Hematopoietic multipotent progenitor cell (in vitro differentiated cells): ENCODE measurements around the gene TNFSF13B. TPM values are rescaled to one million over a fixed set of nuclear protein-coding genes. Genes with fewer than 3 reads are reported as not detected.
A peak's percentile ranks its signal among the peaks of the same experiment; 100 is the strongest.

ENCODE experiments used
- DNase-seq, 3 donors: peaks; one replicate each; pipeline ENCODE4 v3.0.0-alpha.2; 2011 to 2015; ENCODE audit warnings: low read depth in 2 of 3, low spot score in 2 of 3
- small RNA-seq: library from RNA; depleted of rRNA; stranded (forward); fragments of <200 nt; gene quantifications from one replicate; pipeline ENCODE3, GENCODE V24; 2012
- total RNA-seq: library from RNA; depleted of rRNA; stranded (reverse); fragments of >200 nt; gene quantifications from one replicate; pipeline ENCODE4 v1.2.3, GENCODE V29; 2012

TNFSF13B gene
- total RNA-seq, 1 donor: 27.5 TPM

DNA sequence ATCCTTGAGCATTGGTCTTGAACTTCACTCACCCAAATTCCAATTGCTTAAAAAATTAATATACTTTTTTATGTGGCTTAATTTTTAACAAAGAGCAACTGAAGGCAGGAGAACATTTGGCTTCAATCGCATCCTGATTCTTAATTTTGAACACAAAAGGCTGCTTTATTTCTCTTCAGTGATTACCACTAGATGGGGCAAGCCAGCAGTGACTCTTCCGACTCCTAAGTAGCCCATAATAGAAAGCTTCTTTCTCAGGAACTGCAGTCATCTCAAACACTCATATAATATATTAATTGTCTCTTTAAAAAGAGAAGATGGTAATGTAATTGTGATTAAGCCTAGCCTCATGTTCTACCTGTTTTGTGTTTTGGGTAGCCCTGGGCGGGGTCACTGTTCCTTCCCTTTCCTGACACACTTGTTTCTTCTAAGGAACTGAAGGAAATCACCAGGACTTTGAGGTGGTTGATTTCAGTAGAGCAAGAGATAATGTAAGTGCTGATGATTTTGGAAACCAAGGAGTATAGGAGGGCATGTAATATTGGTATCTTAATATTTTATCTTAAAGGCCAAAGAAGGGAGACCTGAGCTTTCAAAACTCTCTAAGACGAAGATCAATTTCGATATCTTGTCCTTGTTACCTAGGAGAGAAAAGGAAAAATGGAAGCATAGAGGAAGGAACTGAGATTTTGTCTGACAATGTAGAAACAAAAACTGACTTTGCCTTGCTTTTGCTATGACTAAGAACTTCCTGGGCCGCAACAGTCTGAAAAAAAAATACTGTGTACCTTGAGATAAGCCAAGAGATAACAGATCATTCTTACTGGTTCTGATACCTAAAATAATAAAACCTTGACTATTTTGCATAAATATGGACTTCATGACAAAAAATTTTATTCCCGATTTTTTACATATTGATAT is 73.1 kb downstream of the TNFSF13B start:
- DNase-seq: peak in 2 of 3 donors; percentile 18 to 64

DNA sequence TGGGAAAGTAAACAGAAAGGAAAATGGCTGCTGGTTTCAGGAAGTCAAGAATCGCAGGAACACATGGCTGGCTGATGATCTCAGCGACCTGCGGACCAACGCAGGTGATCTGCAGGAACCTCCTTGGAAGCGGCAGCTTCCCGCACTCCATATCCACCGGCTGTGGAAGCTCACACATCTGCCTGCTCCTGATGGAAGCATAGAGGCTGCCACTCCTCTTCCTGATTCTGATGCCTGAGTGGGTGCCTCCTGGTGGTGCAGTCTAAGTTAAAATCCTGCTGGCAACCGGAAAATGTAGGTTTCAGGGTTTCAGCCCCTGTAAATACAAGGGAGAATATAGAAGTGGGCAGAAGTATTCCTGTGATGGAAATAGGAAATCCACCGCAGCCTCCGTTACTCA is 75.5 kb downstream of the TNFSF13B start:
- DNase-seq: no peak

DNA sequence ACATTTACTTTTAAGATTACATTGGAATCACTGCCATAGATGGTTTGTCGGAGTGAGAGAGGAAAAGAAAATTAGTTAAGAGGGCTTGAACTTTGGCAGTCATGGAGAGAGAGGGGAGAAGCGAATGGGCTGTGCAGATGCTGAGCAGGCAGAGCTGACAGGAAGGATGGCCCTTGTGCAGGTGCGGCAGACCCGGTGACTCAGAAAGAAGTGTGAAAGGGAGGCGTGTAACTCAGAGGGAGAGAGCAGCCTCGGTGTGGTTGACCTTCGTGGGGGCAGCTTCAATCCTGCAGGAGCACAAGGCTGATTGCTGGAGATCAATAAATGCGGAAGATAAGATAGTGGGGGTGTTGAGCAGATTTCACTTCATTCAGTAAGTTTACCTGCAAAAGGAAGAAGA is 76.9 kb downstream of the TNFSF13B start:
- DNase-seq: no peak

DNA sequence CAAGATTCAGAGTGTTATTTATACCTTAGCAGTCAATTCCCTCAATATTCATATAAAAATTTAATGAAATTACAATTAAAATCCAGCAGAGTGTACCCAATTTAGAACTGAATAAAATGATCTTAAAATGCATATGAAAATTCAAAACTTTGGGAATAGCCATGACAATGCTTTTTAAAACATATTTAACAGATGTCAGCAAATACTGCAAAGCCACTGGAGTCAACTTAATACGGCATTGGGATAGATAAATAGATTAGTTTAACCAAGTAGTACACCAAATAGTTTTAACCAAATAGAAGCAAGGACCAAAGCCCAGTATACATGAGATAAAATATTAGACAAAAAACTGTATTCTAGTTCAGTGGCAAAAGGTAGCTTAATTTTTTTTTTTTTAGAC is 79.8 kb downstream of the TNFSF13B start:
- no peak for DNase-seq

DNA sequence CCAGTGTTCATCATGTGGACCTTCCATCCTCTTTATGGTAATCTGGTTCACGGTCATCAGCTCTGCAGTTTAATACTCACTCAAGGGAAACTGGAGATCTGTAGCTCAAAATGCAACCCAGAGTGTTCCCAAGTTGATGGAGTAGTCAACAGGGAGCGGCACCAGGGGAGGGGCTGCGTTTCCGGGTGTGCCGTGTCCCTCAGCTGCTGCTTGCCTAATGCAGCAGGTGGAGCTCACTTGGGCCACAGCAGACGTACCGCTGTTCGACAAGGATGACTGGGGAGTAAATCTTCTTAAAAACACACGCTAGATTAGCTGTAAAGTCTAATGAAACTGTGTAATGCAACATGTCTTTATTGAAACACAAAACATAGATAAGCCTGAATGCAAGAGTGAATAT is 81.1 kb downstream of the TNFSF13B start:
- no peak for DNase-seq

DNA sequence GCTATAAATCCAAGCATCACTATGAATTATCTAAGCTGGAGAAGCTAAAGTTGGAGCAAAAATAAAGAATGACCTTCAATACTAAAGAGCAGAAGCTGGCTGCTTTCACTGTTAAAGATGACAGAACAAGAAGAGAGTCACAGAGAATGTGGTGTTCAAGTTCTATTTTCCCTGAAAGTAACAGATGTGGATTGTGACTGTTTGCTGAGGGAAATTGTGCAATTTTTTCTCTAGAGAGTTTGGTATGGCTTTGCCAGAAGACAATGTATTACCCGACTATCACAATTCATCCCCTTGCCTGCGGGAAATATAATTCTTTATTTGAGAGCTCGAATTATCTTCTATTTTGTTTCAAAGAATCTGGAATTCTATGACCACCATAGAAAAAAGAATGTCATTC is 83.1 kb downstream of the TNFSF13B start:
- DNase-seq: no peak

DNA sequence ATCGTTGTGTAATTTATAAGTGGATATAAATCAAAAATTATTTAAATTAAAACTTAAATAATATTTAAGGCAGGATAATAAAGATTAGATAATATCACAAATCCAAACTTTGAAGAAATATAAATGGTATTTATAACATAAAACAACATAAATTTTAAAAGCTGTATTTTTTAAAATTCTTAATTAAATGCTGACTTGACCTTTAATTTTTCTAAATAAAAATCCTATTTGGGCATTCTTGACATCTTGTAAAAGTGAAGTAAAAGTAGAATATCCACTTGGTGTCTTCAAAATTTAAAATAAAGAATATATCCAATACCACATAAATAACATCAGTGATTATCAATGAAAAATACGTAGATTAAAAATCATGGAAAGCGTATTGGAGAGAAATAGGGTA is 87.7 kb downstream of the TNFSF13B start:
- no peak for DNase-seq

Small RNAs within 50 kb of the gene (small RNA-seq; reads per million reads assigned to genes)
- not detected for gene RNA5SP39

Other genes starting within 250 kb of the TNFSF13B start
- 3.0 TPM for gene LIG4, start 54.2 kb upstream of the TNFSF13B start, total RNA-seq
- 4.6 TPM for gene ABHD13, start 51.3 kb upstream of the TNFSF13B start, total RNA-seq